Femur (tissue), 1 donor: Measurements from ENCODE around the gene SHROOM3.

Experiments
- DNase-seq: peaks from one replicate; pipeline ENCODE4 v3.0.0-alpha.2; 2017

The SHROOM3 gene

DNA sequence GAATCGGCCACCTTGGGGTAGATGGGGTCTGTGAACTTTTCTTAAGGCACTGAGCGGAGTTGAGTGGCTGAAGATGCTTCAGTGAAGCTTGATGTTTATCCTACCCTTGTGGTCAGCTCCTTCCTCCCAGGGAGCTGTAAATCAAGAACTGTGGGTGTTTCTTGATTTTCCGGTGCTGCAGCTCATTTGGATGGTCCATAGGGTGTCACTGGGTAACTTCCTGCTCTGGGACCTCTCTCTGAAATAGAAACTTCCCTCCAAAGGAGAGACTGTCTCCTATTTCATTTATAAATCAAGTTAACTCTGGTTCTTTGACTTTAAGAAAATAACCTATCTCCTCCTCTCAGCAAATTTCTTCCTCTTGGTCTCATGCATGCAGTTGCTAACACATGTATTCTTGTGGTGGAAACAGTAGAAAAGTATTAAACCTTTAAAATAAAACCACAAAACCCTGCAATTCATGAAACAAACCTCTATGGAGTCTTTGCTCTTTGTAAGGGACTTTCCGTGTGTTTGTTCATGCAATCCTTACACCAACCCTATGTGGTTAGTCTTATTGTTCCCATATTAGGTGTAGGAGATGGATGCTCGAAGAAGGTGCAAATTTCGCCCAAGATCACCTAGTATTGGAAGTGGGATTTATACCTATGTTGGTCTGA, 110.3 kb downstream of the SHROOM3 start:
- no peak for DNase-seq

DNA sequence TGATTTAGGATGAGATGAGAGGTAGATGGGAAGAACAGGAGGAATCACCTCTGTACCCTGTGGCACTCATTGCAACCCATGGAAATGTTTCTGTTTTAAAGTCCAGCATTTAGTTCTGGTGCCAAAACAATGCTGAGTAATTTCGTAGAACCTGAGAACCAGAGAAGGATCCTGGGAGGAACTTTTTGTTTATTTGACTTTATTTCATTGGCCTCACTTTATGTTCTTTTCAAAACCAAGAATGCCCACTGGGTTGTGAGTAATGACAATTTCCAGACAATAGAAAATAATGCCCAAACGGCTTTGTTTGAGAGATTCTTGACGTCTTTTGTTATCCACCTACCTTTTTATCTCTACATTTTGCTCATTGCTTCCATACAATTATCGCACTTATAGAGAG, 111.3 kb downstream of the SHROOM3 start:
- DNase-seq, result no peak

DNA sequence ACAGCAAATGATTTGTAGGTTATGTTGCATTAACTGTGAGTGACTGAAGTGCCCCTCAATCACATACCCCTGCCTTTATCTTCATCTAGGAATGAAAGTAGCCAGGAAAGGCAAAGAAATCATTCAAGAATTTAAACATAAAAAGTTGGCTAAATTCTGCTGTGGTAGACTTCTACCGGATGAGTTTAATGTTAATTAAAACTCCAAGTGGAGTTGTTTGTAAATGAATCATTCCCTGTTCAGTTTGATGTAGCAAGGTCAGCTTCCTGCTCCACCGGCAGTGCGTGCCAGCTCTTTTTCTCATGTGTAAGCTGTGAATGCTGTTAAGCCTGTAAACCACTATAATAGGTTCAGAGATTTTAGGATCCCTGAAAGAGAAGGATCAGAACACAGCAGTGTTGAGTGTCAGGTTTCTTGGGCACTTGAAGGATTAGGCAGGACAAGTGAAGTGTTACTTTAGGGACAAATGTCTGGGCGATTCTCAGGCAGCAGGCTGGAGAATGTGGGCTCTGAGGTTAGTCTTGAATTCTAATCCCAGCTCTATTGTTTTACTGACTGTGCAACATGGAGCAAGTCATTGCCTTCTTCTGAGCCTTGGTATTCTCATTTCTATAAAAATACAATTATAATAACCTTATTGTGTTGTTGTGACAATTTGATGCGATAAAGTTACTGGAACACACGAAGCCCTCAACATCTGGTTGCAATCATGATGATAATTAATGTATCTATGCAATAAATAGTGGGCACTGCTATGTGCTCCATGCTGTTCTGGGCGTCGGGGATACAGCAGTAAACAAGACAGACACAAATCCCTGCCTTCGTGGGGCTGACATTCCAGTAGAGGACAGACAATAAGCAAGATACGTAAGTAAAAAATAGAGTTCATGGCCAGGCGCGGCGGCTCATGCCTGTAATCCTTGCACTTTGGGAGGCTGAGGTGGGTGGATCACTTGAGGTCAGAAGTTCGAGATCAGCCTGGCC, 112.0 kb downstream of the SHROOM3 start:
- peak; percentile 37 for DNase-seq

DNA sequence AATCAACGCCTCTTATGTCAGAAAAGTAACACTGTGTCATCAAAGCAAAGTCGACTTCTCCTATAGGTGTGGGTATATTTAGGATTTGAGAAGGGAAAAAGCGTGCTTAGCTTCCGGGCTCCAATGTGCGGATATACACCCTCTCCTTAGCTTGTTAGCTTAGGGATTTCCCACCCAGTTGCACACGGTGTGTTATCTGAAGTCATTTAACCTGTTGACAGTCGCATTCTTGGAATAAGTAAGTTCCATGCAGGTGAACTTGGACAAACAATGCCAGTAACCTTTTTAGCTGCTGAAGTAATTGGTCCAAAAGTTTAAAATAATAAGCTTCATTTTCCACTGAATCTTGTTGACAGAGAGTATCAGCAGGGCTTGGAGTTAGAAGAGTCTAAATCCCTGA, 113.7 kb downstream of the SHROOM3 start:
- no peak for DNase-seq

DNA sequence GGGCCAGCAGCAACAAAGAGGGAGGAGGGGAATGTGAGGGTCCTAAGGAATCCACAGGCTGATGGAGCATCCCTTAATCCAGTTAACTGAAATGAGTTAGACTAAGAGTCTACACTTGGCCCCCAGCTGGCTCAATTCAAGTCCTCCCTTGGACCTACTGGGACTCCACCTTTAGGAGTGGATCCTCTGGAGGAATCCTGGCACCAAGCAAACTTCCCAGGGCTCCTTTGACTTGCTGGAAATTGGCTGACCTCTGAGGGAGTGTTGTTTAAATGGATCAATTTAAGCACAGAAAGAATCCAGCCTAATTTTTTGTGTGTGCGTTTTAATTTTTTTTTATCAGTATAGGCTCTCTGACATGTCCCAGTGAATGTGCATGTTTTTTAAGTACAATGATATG, 114.7 kb downstream of the SHROOM3 start:
- DNase-seq, result no peak

DNA sequence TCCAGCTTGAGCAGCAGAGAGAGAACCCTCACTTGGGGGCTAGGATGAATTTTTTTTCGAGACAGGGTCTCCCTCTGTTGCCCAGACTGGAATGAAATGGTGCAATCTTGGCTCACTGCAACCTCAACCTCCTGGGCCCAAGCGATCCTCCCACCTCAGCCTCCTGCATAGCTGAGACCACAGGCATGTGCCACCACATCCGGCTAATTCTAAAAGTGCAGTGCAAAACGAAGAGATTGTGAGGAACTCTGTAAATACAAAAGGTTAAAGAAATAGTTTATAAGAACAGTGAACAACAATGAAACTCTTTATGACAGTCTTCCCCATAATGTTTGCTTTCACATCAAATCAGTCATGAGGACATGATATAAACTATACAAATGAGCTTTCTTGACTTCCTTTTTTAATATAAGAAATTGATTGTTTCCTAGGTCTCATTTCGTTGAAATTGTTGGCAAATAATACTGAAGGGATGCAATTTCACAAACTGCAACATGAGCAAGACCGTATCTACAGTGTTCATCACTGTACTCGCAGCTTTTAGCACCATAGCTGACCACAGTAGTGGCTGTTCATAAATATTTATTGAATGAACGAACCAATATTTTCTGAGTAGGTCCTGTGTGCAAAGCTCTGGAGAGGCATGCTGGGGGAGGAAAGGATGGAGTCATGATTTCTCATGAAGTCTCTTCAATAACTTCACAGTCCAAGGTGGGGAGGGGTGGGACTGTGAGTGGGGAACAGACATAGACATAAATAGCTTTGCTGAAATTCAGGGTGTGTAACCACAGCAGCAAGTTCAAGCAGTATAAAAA, 116.1 kb downstream of the SHROOM3 start:
- DNase-seq, result no peak

DNA sequence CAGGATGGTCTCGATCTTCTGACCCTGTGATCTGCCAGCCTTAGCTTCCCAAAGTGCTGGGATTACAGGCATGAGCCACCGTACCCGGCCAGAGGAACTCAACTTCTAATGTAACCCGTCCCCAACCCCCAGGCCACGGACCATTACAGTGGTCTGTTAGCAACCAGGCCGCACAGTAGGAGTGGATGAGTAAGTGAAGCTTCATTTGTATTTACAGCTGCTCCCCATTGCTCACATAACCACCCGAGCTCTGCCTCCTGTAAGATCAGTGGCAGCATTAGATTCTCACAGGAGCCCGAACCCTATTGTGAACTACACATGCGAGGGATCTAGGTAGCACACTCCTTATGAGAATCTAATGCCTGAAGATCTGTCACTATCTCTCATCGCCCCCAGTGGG, 119.6 kb downstream of the SHROOM3 start:
- no peak for DNase-seq

DNA sequence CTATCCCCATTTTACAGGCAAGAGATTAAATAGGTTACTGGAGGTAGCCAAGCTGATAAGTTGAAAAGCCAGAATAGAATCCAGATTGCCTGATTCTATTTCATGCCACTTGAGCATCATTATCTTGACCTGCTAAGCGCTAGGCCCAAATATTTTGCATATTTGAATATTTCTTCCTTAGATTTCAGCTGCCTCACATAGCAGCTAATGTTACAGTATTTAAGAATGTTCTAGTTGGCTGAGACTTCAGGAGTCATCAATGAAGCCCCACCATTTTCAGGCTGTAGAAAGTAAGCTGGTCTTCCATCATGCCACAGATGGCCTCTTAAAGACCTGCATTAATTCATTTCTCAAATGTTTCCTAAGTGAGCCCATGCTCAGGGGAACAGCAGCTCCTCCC, 121.4 kb downstream of the SHROOM3 start:
- no peak for DNase-seq

DNA sequence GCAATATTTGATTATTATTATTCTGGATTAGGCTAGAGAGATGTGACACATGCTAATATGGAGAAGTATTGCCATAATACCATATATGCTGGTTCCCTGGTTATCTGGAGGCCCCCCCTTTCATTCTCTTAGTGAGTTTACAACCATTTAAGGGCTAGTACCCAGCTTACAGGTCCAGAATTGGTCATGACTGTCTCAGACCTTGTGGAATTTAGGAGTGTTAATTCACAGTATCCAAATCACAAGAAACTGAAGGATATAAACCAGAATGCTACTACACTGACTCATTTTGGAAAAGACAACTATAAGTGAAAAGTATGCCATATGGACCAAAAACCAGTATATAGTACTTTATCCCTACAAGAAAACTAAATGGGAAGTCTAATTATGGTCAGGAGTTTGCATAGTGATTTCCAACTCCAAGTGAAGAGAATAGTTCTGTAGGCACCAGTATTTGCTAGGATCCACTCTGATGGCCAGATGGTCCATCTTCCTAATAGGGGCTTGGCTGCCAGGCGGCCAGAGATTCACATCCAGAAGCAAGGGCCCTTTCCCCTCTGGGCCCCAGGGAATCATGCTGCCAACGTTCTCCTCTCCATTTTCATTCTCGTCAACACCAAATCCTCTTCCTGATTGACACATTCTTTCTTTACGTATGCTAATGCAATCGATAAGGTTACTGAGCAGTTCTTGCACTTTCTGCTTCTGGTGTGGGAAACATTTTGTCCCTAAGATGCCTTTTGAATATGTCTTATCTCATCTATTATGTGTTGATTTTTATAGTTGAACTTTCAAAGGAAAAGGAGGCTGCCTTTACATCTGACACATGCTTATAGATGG, 123.6 kb downstream of the SHROOM3 start:
- DNase-seq, result no peak

DNA sequence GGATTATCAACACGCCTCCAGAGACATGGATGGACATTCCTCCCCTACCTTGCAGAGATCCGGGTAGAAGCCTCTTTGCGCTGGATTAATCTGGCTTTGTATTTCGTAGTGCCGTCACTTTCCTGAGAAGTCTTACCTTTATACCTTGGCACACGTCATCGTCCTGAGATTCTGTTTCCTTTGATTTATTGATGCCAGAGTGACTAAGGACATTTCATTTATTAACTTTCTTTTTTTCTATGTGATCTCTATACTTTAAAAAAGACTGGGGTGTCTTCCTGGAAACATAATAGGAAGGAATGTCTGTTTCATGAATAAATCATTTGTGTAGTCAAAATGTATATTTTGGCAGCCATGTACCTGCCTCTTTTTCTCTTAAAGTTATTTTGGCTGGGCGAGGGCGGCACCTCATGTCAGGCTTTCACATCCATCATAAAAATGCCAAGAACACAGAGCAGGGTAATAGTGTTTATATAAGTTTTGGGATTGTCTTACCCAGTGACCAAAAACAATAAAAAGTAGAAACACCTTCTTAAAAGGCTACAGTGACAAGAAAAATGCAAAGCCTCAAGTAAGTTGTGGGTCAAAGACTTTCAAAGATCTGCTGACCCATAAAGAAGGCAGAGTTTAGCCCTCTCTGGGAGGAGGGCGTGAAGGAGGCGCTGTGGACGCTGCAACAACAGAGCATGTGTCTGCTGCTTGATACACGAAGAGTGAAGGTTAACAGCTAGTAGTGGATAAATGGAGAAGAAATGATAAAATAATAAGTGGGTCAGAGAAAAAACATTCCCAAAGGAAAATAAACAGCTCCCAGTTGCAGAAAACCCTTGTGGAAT, 124.4 kb downstream of the SHROOM3 start:
- no peak for DNase-seq

DNA sequence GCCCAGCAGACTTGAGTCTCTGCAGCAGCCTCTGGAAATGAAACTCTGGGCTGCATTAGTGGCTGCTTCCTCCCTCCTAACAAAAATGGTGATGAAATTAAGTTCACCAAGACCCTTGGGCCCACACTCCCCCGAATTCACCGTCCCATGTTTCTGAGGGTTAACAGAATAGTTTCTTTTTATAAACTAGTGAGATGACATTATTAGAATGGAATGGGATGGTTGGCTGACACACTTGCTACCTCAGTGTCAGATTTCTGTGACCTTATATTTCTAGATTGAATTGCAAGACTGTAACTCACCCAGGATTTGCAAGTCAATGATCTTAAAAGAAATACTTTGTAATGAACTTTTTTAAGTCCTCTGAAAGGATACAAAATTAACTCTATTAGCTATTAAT, 127.1 kb downstream of the SHROOM3 start:
- DNase-seq, result no peak

DNA sequence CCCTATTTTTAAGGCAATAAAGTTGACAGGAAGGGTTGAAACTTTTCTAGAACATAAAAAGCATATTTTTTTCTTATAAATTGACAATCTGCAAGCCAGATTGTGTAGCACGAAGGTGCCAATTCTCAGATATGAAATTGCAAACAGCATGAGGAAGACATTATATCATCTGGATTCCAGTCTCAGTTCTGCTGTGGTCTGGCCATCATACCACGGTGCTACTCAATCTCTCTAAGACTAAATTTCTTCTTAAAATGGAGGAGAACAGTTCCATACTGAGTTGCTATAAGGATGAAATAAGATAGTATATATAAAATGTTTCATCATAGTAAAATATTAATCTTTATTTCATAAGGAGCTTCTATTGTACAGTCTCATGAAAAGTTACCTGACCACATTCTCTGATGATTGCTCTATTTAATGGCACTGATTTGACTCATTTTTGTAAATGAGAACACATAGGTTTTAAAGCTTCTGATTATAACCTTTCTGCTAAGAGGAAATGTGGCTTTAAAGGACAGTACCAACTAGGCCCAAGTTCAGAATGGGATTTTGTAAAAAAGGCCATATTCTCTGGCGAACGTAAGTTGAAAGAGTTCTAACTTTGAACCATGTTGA, 127.9 kb downstream of the SHROOM3 start:
- DNase-seq, result no peak

DNA sequence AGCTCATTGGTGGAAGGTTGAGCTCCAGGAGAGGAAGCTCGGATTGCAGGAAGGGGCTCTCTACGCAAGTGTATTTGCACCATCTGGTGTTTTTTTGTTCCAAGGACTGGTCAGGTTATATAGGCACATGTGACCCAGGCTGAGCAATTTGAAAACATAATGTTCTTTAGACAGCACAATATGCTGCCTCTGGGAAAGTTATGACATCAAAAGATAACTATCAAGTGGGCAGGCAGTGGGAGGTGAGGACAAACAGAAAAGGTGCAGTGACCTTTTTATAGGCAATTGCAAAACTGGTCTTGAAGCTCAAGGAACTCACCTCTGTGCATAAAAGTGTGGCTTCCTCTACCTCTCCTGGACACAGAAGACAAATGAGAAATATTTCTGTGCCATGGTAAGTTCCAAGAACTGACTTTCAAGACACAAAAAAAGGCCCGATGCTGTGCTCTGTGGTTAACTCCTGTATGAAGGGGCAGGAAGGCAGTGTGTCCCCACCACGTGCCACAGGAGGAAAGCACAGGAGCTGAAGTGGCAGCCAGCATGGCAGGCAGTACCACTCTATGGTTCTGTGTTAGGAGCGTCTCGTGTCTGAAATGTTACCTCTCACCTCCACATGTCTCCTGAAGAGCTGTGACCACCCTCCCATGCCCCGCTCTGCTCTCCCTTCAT, 128.6 kb downstream of the SHROOM3 start:
- no peak for DNase-seq

DNA sequence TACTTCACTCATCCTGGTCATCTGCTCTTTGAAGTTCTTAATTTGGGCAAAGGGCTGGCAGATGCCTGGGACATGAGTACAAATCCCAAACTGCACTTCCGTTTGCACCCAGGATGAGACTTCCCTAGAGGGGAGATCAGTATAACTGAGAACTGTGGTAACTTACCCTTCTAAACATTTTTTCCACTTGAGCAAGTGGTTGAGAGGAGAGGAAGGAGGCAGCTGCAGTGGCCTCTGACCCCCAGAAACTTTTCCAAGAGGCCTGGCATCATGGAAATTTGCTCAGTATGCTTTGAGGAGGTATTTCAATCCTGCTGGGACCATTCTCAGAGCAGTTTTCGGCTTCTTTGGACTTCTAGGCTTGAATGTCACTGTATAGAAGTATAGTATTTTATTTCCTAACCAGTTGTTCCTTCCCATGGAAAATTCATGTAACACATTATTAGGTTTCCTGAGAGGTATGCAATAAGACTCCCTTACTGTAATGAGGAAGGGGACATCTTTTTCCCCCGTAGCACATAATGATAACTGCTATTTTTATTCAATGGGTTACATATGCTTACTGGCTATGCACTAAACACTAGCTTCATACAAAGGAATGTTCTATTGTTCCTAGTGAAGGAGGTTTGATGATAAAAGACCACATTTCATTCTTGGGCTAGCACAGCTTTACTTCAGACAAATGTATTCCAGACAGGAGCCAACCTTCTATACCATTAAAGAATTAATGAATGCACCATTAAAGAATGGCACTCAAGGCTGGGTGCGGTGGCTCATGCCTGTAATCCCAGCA, 129.3 kb downstream of the SHROOM3 start:
- peak; percentile 67 for DNase-seq

DNA sequence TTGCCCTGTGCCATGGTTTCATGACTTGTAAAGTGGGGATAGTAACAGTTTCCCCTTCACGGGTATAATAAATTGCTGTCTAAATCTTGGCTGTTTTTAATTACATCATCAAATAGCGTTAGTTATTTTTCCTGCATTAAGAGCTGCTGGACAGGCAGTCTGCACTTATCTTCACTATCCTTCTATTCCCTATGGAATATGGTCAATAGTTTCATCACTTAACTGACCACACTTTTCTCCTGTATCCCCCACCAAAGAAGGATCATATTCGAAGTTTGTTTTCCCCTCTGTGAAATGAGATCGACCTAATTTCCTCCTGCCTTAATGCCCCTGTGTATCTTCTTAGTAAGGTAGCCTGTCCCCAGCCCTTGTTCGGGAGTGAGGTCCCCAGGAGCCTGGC, 133.2 kb downstream of the SHROOM3 start:
- no peak for DNase-seq

DNA sequence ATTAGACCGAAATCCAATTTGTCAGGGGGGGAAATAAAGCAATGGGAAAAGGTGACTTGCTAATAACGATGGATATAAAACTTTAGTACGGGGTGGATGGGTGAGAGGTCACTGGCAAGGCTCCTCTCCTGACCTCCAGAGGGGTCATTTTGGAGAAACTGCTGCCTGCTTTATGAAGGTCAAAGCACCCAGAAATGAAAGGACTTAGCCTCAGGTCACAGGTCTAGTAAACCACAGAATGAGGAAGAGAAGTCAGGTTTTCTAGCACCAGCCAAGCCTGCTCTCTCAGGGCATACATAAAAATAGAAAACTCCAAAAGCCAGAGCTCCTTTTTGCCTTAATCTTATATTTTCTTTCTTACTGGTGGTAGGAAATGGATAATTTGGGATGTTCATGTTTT, 134.2 kb downstream of the SHROOM3 start:
- no peak for DNase-seq

DNA sequence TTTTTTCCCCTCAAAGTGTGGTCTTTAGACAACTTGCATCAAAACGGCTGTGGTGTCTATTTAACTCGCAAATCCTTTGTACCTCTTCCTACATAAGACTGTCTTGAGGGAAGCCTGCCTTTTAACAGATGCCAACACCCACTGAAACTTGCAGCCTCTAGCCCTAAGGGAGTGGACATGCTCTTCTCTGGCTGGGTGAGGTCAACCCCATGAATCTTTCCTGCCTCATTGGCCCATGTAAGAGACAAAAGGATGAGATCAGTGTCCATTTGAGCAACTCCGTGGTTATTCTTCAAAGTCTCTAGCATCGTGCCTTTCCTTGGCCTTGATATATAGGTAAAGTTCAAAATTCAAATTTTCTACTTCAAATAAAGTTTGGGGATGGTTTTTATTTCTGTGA, 134.7 kb downstream of the SHROOM3 start:
- no peak for DNase-seq

DNA sequence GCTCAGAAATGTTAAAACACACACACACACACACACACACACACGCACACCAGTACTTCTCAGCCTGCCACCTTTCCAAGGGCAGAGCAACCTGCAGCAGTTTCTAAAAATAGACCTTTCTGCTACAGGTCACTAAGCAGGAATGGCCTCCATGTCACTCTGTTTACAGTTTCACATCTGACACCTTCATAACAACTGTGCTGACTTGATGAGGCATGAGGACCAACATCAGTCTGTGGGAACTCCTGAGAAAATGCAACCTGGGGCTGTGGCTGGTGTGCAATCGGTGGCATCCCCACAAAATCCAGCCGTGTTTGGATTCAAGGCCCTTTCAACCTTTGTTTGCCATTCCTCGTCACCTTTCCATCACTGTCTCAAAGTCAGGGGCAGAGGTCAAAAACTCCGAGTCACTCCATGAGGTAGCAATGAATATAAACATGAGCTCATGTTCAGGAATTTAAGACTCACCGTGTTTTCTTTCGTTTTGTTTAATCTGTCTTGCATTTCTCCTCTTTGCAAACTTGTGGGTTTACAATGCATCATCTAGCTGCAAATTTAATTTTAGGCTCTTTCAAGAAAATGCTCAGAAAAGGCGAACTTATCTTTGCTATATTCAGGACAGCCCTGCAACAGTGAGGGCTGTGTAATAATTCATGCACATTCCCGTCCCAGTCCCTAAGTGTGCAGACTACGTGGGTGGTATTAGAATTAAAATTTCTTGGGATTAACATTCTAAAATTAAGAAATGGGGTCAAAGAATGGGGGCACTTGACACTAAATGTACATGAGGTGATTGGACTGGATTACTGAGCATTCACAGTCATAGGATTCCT, 135.3 kb downstream of the SHROOM3 start:
- DNase-seq, result no peak

DNA sequence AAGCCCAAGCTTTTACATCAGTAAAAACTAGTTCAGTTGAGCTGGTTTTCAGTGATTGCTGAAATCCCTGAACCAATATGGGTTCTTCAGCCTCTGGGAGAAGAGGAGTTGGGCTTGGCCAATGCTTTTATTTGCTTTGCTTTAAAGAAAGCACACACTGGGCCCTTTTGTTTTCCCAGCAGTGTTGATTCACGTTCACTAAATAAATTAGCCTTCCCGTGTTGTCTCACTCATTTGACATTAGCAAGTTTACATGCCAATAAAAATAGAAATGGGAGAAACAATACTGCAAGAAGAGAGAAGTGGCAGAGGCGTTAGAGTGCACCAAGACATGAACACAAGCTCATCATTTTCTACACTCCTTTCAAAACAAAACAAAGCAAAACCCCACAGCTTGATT, 136.2 kb downstream of the SHROOM3 start:
- no peak for DNase-seq
